ENCODE results near the gene TNFRSF1B. TPM values are rescaled to one million over a fixed set of nuclear protein-coding genes. Genes with fewer than 3 reads are reported as not detected.
A peak's percentile ranks its signal among the peaks of the same experiment; 100 is the strongest.

Gene TNFRSF1B
- total RNA-seq, 4 donors from 2014 or later: 4.4 to 20.4 (median 9.0) TPM

DNA sequence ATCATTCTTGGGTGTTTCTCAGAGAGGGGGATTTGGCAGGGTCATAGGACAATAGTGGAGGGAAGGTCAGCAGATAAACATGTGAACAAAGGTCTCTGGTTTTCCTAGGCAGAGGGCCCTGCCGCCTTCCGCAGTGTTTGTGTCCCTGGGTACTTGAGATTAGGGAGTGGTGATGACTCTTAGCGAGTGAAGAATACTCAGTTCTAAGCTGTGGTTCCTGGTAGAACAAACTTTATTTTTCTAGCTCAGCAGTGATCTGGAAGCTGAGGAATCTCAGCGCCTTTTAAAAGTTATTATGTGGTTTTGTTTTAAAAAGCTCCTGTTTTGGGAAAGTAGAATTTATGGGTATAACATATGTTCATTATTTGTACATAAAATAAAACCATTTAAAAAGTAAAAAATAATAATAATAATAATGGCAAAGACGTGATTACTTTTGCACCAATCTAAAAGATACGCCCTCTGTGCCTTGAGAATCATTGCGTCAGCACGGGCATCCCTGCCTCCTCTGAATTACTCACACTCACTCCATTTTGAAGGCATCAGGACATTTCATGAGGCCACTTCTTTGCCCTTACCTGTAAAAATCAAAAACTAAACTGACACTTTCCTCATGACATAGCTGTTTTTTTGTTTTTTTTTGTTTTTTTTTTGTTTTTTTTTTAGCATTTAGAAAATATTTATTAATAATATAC lies 29.7 kb upstream of the TNFRSF1B start:
- DNase-seq: no peak
- H3K9me3 ChIP-seq: no peaks in the 10 kb centered on the region
- TF ChIP-seq, protein P1, sequence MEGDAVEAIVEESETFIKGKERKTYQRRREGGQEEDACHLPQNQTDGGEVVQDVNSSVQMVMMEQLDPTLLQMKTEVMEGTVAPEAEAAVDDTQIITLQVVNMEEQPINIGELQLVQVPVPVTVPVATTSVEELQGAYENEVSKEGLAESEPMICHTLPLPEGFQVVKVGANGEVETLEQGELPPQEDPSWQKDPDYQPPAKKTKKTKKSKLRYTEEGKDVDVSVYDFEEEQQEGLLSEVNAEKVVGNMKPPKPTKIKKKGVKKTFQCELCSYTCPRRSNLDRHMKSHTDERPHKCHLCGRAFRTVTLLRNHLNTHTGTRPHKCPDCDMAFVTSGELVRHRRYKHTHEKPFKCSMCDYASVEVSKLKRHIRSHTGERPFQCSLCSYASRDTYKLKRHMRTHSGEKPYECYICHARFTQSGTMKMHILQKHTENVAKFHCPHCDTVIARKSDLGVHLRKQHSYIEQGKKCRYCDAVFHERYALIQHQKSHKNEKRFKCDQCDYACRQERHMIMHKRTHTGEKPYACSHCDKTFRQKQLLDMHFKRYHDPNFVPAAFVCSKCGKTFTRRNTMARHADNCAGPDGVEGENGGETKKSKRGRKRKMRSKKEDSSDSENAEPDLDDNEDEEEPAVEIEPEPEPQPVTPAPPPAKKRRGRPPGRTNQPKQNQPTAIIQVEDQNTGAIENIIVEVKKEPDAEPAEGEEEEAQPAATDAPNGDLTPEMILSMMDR (IDR thresholded peaks at IDR 0.05): no peak
- TF ChIP-seq POLR2A (IDR thresholded peaks at IDR 0.05): no peak
- H3K4me3 ChIP-seq (replicated peaks in 1 of 3): no peak overlapping the region
- peaks cover 30 to 73% of the 10 kb centered on the region in 2 donors for H3K4me1 ChIP-seq
- H3K36me3 ChIP-seq: no peaks in the 10 kb centered on the region
- no peaks in the 10 kb centered on the region for H3K27me3 ChIP-seq
- intact Hi-C loops (cut with DNase I): no loop called here
- WGBS, 2 donors: 49 to 53% methylated on average over 8 of the region's 8 CpGs
- H3K27ac ChIP-seq: peak overlapping the region; percentile 67 to 76 (median 75)

DNA sequence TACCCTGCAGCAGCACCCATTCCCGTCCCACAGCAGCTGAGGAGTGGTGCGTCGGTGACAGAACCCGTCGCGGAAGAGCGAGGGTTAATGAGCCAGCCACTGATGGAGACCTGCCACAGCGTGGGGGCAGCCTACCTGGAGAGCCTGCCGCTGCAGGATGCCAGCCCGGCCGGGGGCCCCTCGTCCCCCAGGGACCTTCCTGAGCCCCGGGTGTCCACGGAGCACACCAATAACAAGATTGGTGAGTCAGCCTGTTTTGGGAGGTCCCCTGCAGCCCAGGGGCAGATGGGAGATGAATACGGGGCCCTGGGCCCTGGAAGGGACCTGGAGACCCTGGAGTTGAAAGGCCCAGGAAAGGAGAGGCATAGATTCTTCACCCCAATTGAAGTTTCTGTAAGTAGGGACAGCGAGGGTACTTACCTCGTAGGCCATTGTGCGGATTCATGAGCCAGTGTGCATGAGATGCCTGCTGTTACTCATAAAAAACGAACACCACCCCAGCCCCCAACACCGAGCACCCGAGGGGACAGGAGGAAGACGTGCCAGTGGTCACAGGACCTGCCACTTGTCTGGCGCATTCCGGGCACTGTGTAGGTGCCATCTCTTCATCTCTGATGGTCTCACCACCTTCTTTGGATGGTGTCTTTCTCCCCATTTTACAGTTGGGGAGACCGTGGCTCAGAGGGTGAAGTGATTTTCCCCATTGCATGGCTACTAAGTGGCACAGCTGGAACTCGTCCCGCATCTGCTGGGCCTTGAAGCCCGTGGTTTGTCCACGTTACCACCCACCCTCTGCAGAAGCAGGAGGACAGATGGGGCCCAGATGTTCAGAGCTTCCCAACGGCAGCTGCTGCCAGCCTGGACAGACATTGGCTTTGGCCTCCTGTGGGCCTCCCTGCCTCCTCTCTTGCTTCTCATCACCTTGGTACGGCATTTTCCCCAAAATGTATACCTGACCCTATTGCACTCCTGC lies 28.3 kb upstream of the TNFRSF1B start:
- DNase-seq: no peak
- Histone ChIP-seq H3K4me1 (peaks cover 20 to 69% of the 10 kb centered on the region in 2 donors), H3K36me3 (no peaks in the 10 kb centered on the region), H3K27ac (peak overlapping the region in 2 of 3 donors; percentile 75 to 76), H3K4me3 (replicated peaks in 1 of 3) (no peak overlapping the region), H3K9me3 (no peaks in the 10 kb centered on the region), H3K27me3 (no peaks in the 10 kb centered on the region)
- intact Hi-C loops (cut with DNase I): no loop called here
- WGBS, 2 donors: 75 to 79% methylated on average over 27 to 31 of the region's 31 CpGs
- TF ChIP-seq, protein P1 (IDR thresholded peaks at IDR 0.05): no peak
- TF ChIP-seq POLR2A (IDR thresholded peaks at IDR 0.05): no peak

DNA sequence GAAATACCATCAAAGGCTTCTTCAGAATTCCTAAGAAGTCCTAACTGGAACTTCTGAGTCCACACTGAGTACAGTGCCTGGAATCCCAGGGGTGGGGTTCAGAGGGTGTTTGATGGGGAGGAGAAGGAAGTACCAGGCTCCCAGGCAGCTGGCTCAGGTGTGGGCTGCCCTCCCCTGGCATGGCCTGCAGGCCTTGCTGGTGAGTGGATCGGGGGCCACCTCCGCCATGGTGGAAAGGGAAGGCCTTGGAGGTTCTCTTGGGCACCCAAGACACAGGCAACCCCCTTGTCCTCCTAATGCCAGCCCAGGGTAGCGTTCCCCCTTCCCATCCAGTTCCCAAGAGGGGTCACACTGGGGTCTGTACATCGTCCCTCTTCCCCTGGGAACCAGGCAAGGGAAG lies 26.8 kb upstream of the TNFRSF1B start:
- DNase-seq: no peak
- no peak overlapping the region for H3K27ac ChIP-seq
- intact Hi-C loops (cut with DNase I): no loop called here
- H3K9me3 ChIP-seq: no peaks in the 10 kb centered on the region
- WGBS, 2 donors: 90 to 92% methylated on average over 3 to 4 of the region's 4 CpGs
- H3K4me3 ChIP-seq (replicated peaks in 1 of 3): no peak overlapping the region
- H3K36me3 ChIP-seq: no peaks in the 10 kb centered on the region
- H3K4me1 ChIP-seq: peaks cover 15 to 69% of the 10 kb centered on the region in 2 donors
- no peak for TF ChIP-seq POLR2A (IDR thresholded peaks at IDR 0.05)
- TF ChIP-seq, protein P1 (IDR thresholded peaks at IDR 0.05): no peak
- H3K27me3 ChIP-seq: no peaks in the 10 kb centered on the region

DNA sequence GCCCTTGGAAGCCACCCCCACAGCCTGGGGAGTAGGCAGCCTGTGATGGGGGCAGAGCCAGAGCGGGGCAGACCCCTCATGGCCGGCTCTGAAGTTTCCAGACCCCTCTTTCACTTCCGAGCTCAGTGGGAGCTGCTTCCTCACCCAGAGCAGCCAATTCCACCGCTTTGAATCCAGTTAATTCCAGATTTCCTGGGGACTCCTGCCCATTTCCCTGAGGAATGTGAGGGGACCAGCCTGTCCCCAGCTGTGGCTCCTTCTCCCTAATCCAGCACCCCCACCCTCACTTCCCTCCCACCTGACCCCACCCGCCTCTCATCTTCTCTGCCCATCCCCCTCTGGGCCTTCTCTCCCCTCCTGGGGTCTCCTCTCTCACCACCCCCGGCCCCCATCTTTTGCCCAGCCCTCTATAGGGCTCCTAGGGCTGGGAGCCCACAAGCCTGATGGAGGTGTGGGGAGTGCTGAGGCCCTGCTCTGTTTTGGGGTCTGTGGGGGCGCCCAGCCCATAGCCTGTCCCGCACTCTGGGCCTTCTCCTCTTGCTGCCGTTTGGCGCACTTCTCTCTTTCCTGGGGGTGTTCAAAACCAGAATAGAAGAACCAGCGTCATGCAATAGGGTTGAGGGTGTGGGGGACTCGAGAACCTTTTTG lies 26.2 kb upstream of the TNFRSF1B start:
- H3K36me3 ChIP-seq: no peaks in the 10 kb centered on the region
- peaks cover 11 to 64% of the 10 kb centered on the region in 2 donors for H3K4me1 ChIP-seq
- no peaks in the 10 kb centered on the region for H3K9me3 ChIP-seq
- intact Hi-C loops (cut with DNase I): no loop called here
- 87 to 90% methylated on average over 10 to 12 of the region's 12 CpGs for WGBS, 2 donors
- no peaks in the 10 kb centered on the region for H3K27me3 ChIP-seq
- TF ChIP-seq, protein P1 (IDR thresholded peaks at IDR 0.05): no peak
- no peak for TF ChIP-seq POLR2A (IDR thresholded peaks at IDR 0.05)
- no peak for DNase-seq
- H3K27ac ChIP-seq: no peak overlapping the region
- no peak overlapping the region for H3K4me3 ChIP-seq (replicated peaks in 1 of 3)
